Stomach (tissue), 9 donors: Measurements from ENCODE around the gene SLAMF9. TPM values are rescaled to one million over a fixed set of nuclear protein-coding genes. Genes with fewer than 3 reads are reported as not detected.

Source experiments
- DNase-seq, 2 donors: peaks; one replicate each; pipeline versions ENCODE4 v3.0.0 to v3.0.0-alpha.2; 2013 to 2019
- H3K27ac ChIP-seq, 5 donors: fragments of 200-600 bp in 4 of 5; sonication (generic) in 4 of 5; one replicate each; pipeline ENCODE4 v1.5.1; 2013 to 2019; ENCODE audit warnings: mild to moderate bottlenecking in 1 of 5, moderate library complexity in 1 of 5
- H3K27me3 ChIP-seq, 3 donors: fragments of 200-600 bp; sonication (generic); one replicate each; pipeline ENCODE4 v1.5.1; 2017 to 2019; ENCODE audit warnings: mixed run types in 1 of 3
- H3K36me3 ChIP-seq, 4 donors: fragments of 200-600 bp; sonication (generic); 1 replicate in 3 of 4; 2 replicates in 1 of 4; pipeline ENCODE4 v1.5.1; 2016 to 2019
- H3K4me1 ChIP-seq, 4 donors: fragments of 200-600 bp; sonication (generic); one replicate each; pipeline ENCODE4 v1.5.1; 2016 to 2019
- H3K4me3 ChIP-seq, 4 donors: fragments of 200-600 bp; sonication (generic) in 3 of 4; one replicate each; pipeline ENCODE4 v1.5.1; 2016 to 2019; ENCODE audit warnings: mild to moderate bottlenecking in 1 of 4
- H3K9me3 ChIP-seq, 4 donors: fragments of 200-600 bp; sonication (generic); one replicate each; pipeline ENCODE4 v1.5.1; 2016 to 2019
- EP300 ChIP-seq: sonication (generic); formaldehyde crosslinking; IDR thresholded peaks from one replicate; pipeline ENCODE4 v1.6.1; 2017; ENCODE audit warnings: antibody characterized with exemption
- POLR2A ChIP-seq, 4 donors: fragments of 450-650 bp; IDR thresholded peaks; one replicate each; pipeline ENCODE4 v1.6.1; 2016; ENCODE audit warnings: antibody characterized with exemption in 4 of 4, control low read depth in 2 of 4, mild to moderate bottlenecking in 1 of 4, moderate library complexity in 1 of 4
- POLR2AphosphoS5 ChIP-seq, 3 donors: sonication (generic); formaldehyde crosslinking; IDR thresholded peaks; one replicate each; pipeline ENCODE4 v1.6.1; 2016; ENCODE audit warnings: antibody characterized with exemption in 3 of 3
- WGBS, 5 donors: extraction: QIAGEN DNeasy Blood & Tissue Kit in 3 of 5; methylation state at CpG; one replicate each; pipeline versions ENCODE4 v1.1.5 to v1.1.7; 2013 to 2018; 5-methylcytosine and 5-hydroxymethylcytosine counted together
- intact Hi-C: fragments of 100-400 bp; cut with DNase I; formaldehyde crosslinking; loops from one replicate; pipeline ENCODE4 v1.15.1; 2023; ENCODE audit warnings: low total_unique reads
- polyA plus RNA-seq, 3 donors: library from polyadenylated mRNA; stranded (reverse); fragments of 200-250 nt; gene quantifications; one replicate each; pipeline ENCODE4 v1.2.3, GENCODE V29; 2013
- total RNA-seq, 5 donors: library from RNA; depleted of rRNA; stranded (reverse); fragments of >200 nt; gene quantifications; one replicate each; pipeline versions ENCODE4 v1.1.0 to v1.2.3, GENCODE V29; 2014 to 2016
- TF ChIP-seq, protein P1 (sequence below), 7 experiments: fragments of 450-650 bp in 4 of 7; fragments of 200-600 bp in 3 of 7; sonication (generic) in 3 of 7; IDR thresholded peaks; one replicate each; pipeline ENCODE4 v1.5.1; 2016 to 2019; ENCODE audit warnings: antibody characterized with exemption in 7 of 7, control low read depth in 2 of 7, mild to moderate bottlenecking in 1 of 7
- donor health status: healthy with polysubstance abuse.
- donor health status: Bipolar disorder and iron deficiency.
- donor health status: healthy.

The SLAMF9 gene
- total and polyA plus RNA-seq, 8 donors, result 0.87 TPM; not detected in 7

- intact Hi-C loops, result loop anchor here (5.0 kb wide), 1 partner anchor 60 kb away; no protein-coding TSS in a partner anchor
- WGBS, 5 donors, result 68 to 79% (median 74%) methylated on average over 13 to 15 of the region's 15 CpGs
- peak overlapping the region in 1 of 5 donors; percentile 21 for H3K27ac ChIP-seq
- H3K9me3 ChIP-seq, result no peaks in the 10 kb centered on the region
- no peak overlapping the region for H3K4me3 ChIP-seq
- no peaks in the 10 kb centered on the region for H3K36me3 ChIP-seq
- peaks cover 0 to 63% (median 3%) of the 10 kb centered on the region in 3 donors for H3K27me3 ChIP-seq
- peak in 1 of 2 donors; percentile 60 for DNase-seq
- no peak for TF ChIP-seq EP300
- no peak for TF ChIP-seq POLR2AphosphoS5 (IDR thresholded peaks at IDR 0.05)
- no peak for TF ChIP-seq POLR2A (IDR thresholded peaks at IDR 0.05)
- TF ChIP-seq, protein P1, sequence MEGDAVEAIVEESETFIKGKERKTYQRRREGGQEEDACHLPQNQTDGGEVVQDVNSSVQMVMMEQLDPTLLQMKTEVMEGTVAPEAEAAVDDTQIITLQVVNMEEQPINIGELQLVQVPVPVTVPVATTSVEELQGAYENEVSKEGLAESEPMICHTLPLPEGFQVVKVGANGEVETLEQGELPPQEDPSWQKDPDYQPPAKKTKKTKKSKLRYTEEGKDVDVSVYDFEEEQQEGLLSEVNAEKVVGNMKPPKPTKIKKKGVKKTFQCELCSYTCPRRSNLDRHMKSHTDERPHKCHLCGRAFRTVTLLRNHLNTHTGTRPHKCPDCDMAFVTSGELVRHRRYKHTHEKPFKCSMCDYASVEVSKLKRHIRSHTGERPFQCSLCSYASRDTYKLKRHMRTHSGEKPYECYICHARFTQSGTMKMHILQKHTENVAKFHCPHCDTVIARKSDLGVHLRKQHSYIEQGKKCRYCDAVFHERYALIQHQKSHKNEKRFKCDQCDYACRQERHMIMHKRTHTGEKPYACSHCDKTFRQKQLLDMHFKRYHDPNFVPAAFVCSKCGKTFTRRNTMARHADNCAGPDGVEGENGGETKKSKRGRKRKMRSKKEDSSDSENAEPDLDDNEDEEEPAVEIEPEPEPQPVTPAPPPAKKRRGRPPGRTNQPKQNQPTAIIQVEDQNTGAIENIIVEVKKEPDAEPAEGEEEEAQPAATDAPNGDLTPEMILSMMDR (IDR thresholded peaks at IDR 0.05), result no peak
- H3K4me1 ChIP-seq, result peaks cover 18 to 45% (median 32%) of the 10 kb centered on the region in 4 donors
Measured at GRCh38 chr1:159941591-159942560, 12.2 kb downstream of the SLAMF9 start.

DNA sequence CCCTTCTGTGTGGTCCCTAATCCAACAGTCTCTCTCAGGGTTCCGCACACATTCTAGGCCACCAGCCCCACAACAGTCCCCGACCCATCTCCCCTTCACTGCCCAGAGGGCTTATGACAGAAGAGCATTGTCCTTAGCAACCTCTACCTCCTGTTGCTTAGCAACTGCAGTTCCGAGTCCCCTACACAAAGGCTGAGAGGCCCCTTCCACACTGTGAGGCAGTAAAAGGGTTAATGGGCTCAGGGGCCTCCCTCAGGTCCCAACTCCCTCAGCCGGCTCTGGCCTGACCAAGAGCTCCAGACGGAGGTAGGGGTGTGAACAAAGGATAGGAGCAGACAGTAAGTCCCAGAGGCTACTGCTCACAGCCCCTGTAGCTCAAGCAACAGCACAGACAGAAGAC lies 12.9 kb downstream of the SLAMF9 start:
- WGBS, 5 donors, result 72 to 85% (median 81%) methylated on average over 5 of the region's 5 CpGs
- Histone ChIP-seq H3K27ac (peak overlapping the region in 1 of 5 donors; percentile 21), H3K27me3 (peaks cover 0 to 64% (median 3%) of the 10 kb centered on the region in 3 donors), H3K36me3 (no peaks in the 10 kb centered on the region), H3K9me3 (no peaks in the 10 kb centered on the region), H3K4me3 (no peak overlapping the region), H3K4me1 (peaks cover 21 to 48% (median 32%) of the 10 kb centered on the region in 4 donors)
- no peak for DNase-seq
- intact Hi-C loops, result loop anchor here (5.0 kb wide), 1 partner anchor 61 kb away; no protein-coding TSS in a partner anchor
- TF ChIP-seq, protein P1 (IDR thresholded peaks at IDR 0.05), result no peak
- TF ChIP-seq POLR2AphosphoS5 (IDR thresholded peaks at IDR 0.05) (no peak), EP300 (no peak), POLR2A (IDR thresholded peaks at IDR 0.05) (no peak)

DNA sequence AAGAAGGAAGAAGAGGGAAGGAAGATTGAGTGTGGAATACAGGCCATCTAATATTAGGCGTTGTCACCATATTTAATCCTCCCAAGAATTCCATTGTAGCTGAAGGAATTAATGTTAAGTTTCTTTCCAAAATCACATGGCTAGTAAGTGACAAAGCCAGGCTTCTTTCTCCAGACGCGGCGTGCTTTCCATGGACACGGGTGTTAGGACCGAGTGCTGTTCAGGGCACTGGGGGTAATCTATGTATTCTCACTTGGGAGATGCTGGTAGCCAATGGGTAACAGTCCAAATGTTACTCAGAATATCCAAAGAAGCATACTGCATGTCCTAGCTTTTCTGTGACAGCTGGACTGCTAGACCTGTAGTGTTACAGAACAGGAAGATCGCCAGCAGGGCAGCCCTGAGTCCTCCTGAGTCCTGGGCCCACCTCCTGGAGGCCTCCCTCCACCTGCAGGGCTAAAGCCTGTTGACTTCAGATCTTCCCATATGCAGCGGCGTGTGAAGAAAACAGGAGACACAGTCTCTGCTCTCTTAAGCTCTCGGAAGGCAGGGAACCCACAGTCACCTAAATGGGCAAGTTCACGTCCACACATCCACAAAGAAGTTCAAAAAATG lies 13.9 kb downstream of the SLAMF9 start:
- peaks cover 14 to 41% (median 24%) of the 10 kb centered on the region in 4 donors for H3K4me1 ChIP-seq
- TF ChIP-seq EP300 (no peak), POLR2AphosphoS5 (IDR thresholded peaks at IDR 0.05) (no peak), POLR2A (IDR thresholded peaks at IDR 0.05) (no peak)
- TF ChIP-seq, protein P1 (IDR thresholded peaks at IDR 0.05), result no peak
- H3K4me3 ChIP-seq, result no peak overlapping the region
- intact Hi-C loops, result loop anchor here (5.0 kb wide), 1 partner anchor 62 kb away; no protein-coding TSS in a partner anchor
- no peaks in the 10 kb centered on the region for H3K36me3 ChIP-seq
- no peaks in the 10 kb centered on the region for H3K9me3 ChIP-seq
- H3K27me3 ChIP-seq, result peaks cover 0 to 54% (median 3%) of the 10 kb centered on the region in 3 donors
- 85 to 97% (median 92%) methylated on average over 10 to 11 of the region's 11 CpGs for WGBS, 5 donors
- DNase-seq, result no peak
- peak overlapping the region in 4 of 5 donors; percentile 15 to 74 (median 54) for H3K27ac ChIP-seq

DNA sequence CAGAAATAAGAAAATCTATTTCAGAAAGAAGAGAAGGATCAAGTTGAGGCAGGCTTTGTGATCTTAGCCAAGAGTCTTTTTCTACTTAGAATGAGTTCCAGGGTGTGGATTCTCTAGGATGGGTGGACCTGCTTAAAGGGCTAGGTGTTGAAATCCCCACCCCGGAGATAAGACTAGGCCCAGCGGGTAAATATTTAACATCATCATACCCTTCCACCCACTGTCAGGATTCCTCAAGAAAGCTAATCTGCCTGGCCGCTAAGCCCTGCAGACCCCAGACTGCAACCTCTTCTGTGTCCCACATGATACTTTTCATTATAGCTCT lies 14.4 kb downstream of the SLAMF9 start:
- H3K27me3 ChIP-seq, result peaks cover 0 to 49% (median 0%) of the 10 kb centered on the region in 3 donors
- no peak for DNase-seq
- H3K36me3 ChIP-seq, result no peaks in the 10 kb centered on the region
- H3K27ac ChIP-seq, result peak overlapping the region in 3 of 5 donors; percentile 54 to 74 (median 64)
- WGBS, 5 donors, result 44 to 74% (median 49%) methylated on average over 3 of the region's 3 CpGs
- H3K4me3 ChIP-seq, result no peak overlapping the region
- H3K4me1 ChIP-seq, result peaks cover 12 to 36% (median 22%) of the 10 kb centered on the region in 4 donors
- H3K9me3 ChIP-seq, result no peaks in the 10 kb centered on the region
- intact Hi-C loops, result loop anchor here (5.0 kb wide), 1 partner anchor 63 kb away; no protein-coding TSS in a partner anchor
- TF ChIP-seq POLR2AphosphoS5 (IDR thresholded peaks at IDR 0.05), result no peak
